CD4-positive, CD25-positive, alpha-beta regulatory T cell (primary cell): Measurements from ENCODE around the gene CENPP. TPM values are rescaled to one million over a fixed set of nuclear protein-coding genes. Genes with fewer than 3 reads are reported as not detected.

Experiments
- ATAC-seq, 2 donors: fragments of 150-1000 bp; cut with Tn5 transposase; one replicate each; pipeline ENCODE4 v1.10.0; 2021; ENCODE audit warnings: low read depth in 2 of 2, moderate number of reproducible peaks in 2 of 2, moderate library complexity in 1 of 2
- DNase-seq, 3 donors: peaks; one replicate each; pipeline versions ENCODE4 v3.0.0 to v3.0.0-alpha.2; 2012 to 2022; ENCODE audit warnings: mixed read lengths in 1 of 3
- H3K27ac ChIP-seq: one replicate; pipeline ENCODE4 v1.7.0; 2013; ENCODE audit warnings: mild to moderate bottlenecking, low read length; ENCODE audit not compliant: insufficient read depth, poor library complexity, severe bottlenecking
- H3K27me3 ChIP-seq: one replicate; pipeline ENCODE4 v1.7.0; 2013; ENCODE audit warnings: low read length; ENCODE audit not compliant: control insufficient read depth, insufficient read depth
- H3K36me3 ChIP-seq: one replicate; pipeline ENCODE4 v1.7.0; 2013; ENCODE audit warnings: mild to moderate bottlenecking, low read length, moderate library complexity; ENCODE audit not compliant: control insufficient read depth, insufficient read depth
- H3K4me1 ChIP-seq: 2 replicates; pipeline ENCODE4 v1.7.0; 2013; ENCODE audit warnings: mild to moderate bottlenecking, low read length; ENCODE audit not compliant: insufficient read depth, control insufficient read depth, poor library complexity, severe bottlenecking
- H3K4me3 ChIP-seq: one replicate; pipeline ENCODE4 v1.7.0; 2013; ENCODE audit warnings: low read depth, mild to moderate bottlenecking, low read length, moderate library complexity
- H3K9me3 ChIP-seq, 2 experiments: 1 replicate in 1 of 2; 2 replicates in 1 of 2; pipeline ENCODE4 v1.7.0; 2013; ENCODE audit warnings: low read length in 2 of 2, mild to moderate bottlenecking in 1 of 2, moderate library complexity in 1 of 2; ENCODE audit not compliant: control insufficient read depth in 2 of 2
- H3K27ac Mint-ChIP-seq, 3 donors: one replicate each; pipeline ENCODE4 v1.8.0; 2020 to 2022; ENCODE audit warnings: mild to moderate bottlenecking in 3 of 3, mixed read lengths in 3 of 3, moderate library complexity in 2 of 3
- H3K27me3 Mint-ChIP-seq: one replicate; pipeline ENCODE4 v1.8.0; 2022; ENCODE audit warnings: mild to moderate bottlenecking, mixed read lengths
- H3K36me3 Mint-ChIP-seq: one replicate; pipeline ENCODE4 v1.8.0; 2020; ENCODE audit warnings: mixed read lengths
- H3K4me1 Mint-ChIP-seq, 4 donors: one replicate each; pipeline ENCODE4 v1.8.0; 2020 to 2022; ENCODE audit warnings: mixed read lengths in 4 of 4, mild to moderate bottlenecking in 1 of 4
- H3K4me3 Mint-ChIP-seq, 4 donors: one replicate each; pipeline ENCODE4 v1.8.0; 2020 to 2022; ENCODE audit warnings: mild to moderate bottlenecking in 4 of 4, mixed read lengths in 4 of 4, moderate library complexity in 3 of 4
- H3K9me3 Mint-ChIP-seq, 7 donors: one replicate each; pipeline ENCODE4 v1.8.0; 2020 to 2022; ENCODE audit warnings: mixed read lengths in 7 of 7, mild to moderate bottlenecking in 3 of 7, moderate library complexity in 2 of 7
- polyA plus RNA-seq, 4 donors: library from polyadenylated mRNA; unstranded; fragments of 300-500 nt; fragmentation: Illumina TruSeq; gene quantifications; one replicate each; pipeline ENCODE4 v1.2.3, GENCODE V29; 2021
- total RNA-seq: library from RNA; stranded (reverse); gene quantifications from one replicate; pipeline ENCODE4 v1.2.3, GENCODE V29; 2022

The CENPP gene
- total and polyA plus RNA-seq, 5 donors from 2014 or later, result 2.7 to 6.1 (median 4.4) TPM

- Histone ChIP-seq H3K36me3 (no peaks in the 10 kb centered on the region), H3K27ac (no peak overlapping the region), H3K9me3 (peaks cover 0 to under 1% of the 10 kb centered on the region in 2 experiments), H3K4me3 (no peak overlapping the region), H3K27me3 (no peaks in the 10 kb centered on the region), H3K4me1 (no peaks in the 10 kb centered on the region)
- no peak for DNase-seq
- Mint-ChIP-seq H3K27me3 (peaks cover 4% of the 10 kb centered on the region), H3K4me3 (no peak overlapping the region), H3K4me1 (no peaks in the 10 kb centered on the region), H3K9me3 (peaks cover 0 to 13% (median 5%) of the 10 kb centered on the region in 7 donors), H3K27ac (no peak overlapping the region), H3K36me3 (peaks cover 5% of the 10 kb centered on the region)
- ATAC-seq, result no peak
These were observed 274.2 kb downstream of the CENPP start for GRCh38 chr9:92599938-92600461.

DNA sequence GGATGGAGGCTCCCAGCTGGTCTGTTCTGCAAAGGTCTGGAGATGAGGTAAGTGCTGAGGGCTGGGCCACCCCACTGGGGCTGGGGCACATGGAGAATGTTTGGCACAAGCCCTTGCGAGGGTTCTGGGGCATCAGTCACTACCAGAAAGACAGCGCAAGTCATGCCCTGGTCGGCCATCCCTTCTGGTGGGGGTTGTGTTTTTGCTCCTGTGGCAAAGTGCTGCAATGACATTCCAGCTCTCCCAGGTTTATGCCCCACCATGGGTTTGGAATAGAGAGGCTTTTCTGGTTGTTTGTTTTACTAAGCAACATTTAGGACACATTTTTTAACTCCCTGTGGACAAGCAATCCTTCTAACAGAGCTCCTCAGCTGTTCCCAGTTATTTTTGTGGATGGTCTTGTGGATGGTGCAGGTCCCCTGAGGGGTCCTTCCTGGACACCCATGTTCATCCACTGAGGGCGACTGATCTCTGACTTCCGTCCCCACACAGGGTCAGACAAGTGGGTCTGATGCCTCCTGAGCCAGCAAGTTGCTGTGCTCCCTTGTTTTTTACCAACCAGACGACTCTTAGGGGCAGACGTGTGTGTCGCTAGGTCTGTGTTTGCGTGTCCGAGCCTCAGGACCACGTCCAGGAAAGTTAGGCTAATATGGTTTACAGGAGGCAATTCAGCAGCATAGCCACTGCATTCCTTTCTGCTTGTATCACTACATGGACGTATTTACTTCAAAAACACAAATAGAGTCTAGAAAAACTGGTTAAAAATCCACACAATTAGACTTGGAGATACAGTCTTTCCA, 274.9 kb downstream of the CENPP start:
- Histone ChIP-seq H3K36me3 (no peaks in the 10 kb centered on the region), H3K9me3 (peaks cover 0 to 4% of the 10 kb centered on the region in 2 experiments), H3K4me3 (no peak overlapping the region), H3K27ac (no peak overlapping the region), H3K4me1 (no peaks in the 10 kb centered on the region), H3K27me3 (no peaks in the 10 kb centered on the region)
- no peak overlapping the region for H3K4me3 Mint-ChIP-seq
- H3K9me3 Mint-ChIP-seq, result peaks cover 0 to 16% (median 5%) of the 10 kb centered on the region in 7 donors
- peaks cover 5% of the 10 kb centered on the region for H3K36me3 Mint-ChIP-seq
- no peaks in the 10 kb centered on the region for H3K4me1 Mint-ChIP-seq
- H3K27me3 Mint-ChIP-seq, result peaks cover 4% of the 10 kb centered on the region
- ATAC-seq (no peak), DNase-seq (no peak)
- no peak overlapping the region for H3K27ac Mint-ChIP-seq

DNA sequence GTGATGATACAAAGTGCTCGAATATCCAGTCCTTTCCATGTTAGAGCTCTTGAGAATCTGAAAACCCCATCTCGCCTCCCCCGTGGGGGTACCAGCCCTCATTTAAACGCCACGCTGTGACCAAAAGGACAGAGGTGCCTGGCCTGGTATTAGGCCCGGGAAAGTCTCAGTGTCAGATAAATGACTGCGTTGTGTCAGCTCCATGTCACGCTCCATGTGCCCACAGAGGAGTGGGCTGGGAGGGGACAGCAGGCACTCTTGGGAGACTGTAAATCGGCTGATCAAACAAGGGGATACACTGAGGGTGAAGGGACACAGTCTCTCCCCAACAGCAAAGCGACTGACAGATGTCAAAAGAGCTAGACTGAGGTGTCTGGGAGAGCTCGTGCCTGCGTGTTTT, 275.7 kb downstream of the CENPP start:
- ATAC-seq, result no peak
- H3K4me3 Mint-ChIP-seq, result no peak overlapping the region
- H3K27me3 ChIP-seq, result no peaks in the 10 kb centered on the region
- H3K27me3 Mint-ChIP-seq, result peaks cover 4% of the 10 kb centered on the region
- H3K9me3 ChIP-seq, result peaks cover 0 to 4% of the 10 kb centered on the region in 2 experiments
- no peaks in the 10 kb centered on the region for H3K36me3 ChIP-seq
- peaks cover 0 to 16% (median 5%) of the 10 kb centered on the region in 7 donors for H3K9me3 Mint-ChIP-seq
- no peak overlapping the region for H3K27ac ChIP-seq
- H3K4me3 ChIP-seq, result no peak overlapping the region
- H3K4me1 Mint-ChIP-seq, result no peaks in the 10 kb centered on the region
- H3K4me1 ChIP-seq, result no peaks in the 10 kb centered on the region
- no peak for DNase-seq
- H3K36me3 Mint-ChIP-seq, result peaks cover 5% of the 10 kb centered on the region
- no peak overlapping the region for H3K27ac Mint-ChIP-seq

GRCh38 chr9:92602413-92602812, 276.7 kb downstream of the CENPP start:
- Histone ChIP-seq H3K9me3 (peaks cover 0 to 4% of the 10 kb centered on the region in 2 experiments), H3K36me3 (no peaks in the 10 kb centered on the region), H3K27me3 (no peaks in the 10 kb centered on the region), H3K4me1 (no peaks in the 10 kb centered on the region), H3K27ac (no peak overlapping the region), H3K4me3 (no peak overlapping the region)
- H3K36me3 Mint-ChIP-seq, result peaks cover 5% of the 10 kb centered on the region
- DNase-seq, result no peak
- ATAC-seq, result no peak
- H3K4me3 Mint-ChIP-seq, result no peak overlapping the region
- peaks cover 0 to 16% (median 5%) of the 10 kb centered on the region in 7 donors for H3K9me3 Mint-ChIP-seq
- H3K4me1 Mint-ChIP-seq, result no peaks in the 10 kb centered on the region
- no peak overlapping the region for H3K27ac Mint-ChIP-seq
- H3K27me3 Mint-ChIP-seq, result peaks cover 4% of the 10 kb centered on the region

- peaks cover 0 to 16% (median 5%) of the 10 kb centered on the region in 7 donors for H3K9me3 Mint-ChIP-seq
- H3K4me1 Mint-ChIP-seq, result no peaks in the 10 kb centered on the region
- peaks cover 4% of the 10 kb centered on the region for H3K27me3 Mint-ChIP-seq
- Histone ChIP-seq H3K36me3 (no peaks in the 10 kb centered on the region), H3K27me3 (no peaks in the 10 kb centered on the region), H3K27ac (no peak overlapping the region), H3K4me1 (no peaks in the 10 kb centered on the region), H3K4me3 (no peak overlapping the region), H3K9me3 (peaks cover 0 to 4% of the 10 kb centered on the region in 2 experiments)
- H3K4me3 Mint-ChIP-seq, result no peak overlapping the region
- H3K27ac Mint-ChIP-seq, result no peak overlapping the region
- H3K36me3 Mint-ChIP-seq, result peaks cover 5% of the 10 kb centered on the region
- ATAC-seq (no peak), DNase-seq (no peak)
These were observed 277.3 kb downstream of the CENPP start for GRCh38 chr9:92603100-92603499.

GRCh38 chr9:92603990-92604389, 278.2 kb downstream of the CENPP start:
- Histone ChIP-seq H3K27me3 (no peaks in the 10 kb centered on the region), H3K4me3 (no peak overlapping the region), H3K27ac (no peak overlapping the region), H3K4me1 (no peaks in the 10 kb centered on the region), H3K36me3 (no peaks in the 10 kb centered on the region), H3K9me3 (peaks cover 0 to 4% of the 10 kb centered on the region in 2 experiments)
- DNase-seq (no peak), ATAC-seq (no peak)
- peaks cover 5% of the 10 kb centered on the region for H3K36me3 Mint-ChIP-seq
- no peak overlapping the region for H3K4me3 Mint-ChIP-seq
- H3K4me1 Mint-ChIP-seq, result no peaks in the 10 kb centered on the region
- peaks cover 0 to 16% (median 4%) of the 10 kb centered on the region in 7 donors for H3K9me3 Mint-ChIP-seq
- H3K27me3 Mint-ChIP-seq, result peaks cover 4% of the 10 kb centered on the region
- H3K27ac Mint-ChIP-seq, result no peak overlapping the region

- H3K4me1 Mint-ChIP-seq, result no peaks in the 10 kb centered on the region
- no peak overlapping the region for H3K27ac Mint-ChIP-seq
- H3K36me3 Mint-ChIP-seq, result peaks cover 5% of the 10 kb centered on the region
- H3K27me3 Mint-ChIP-seq, result no peaks in the 10 kb centered on the region
- Histone ChIP-seq H3K27ac (no peak overlapping the region), H3K27me3 (no peaks in the 10 kb centered on the region), H3K9me3 (peaks cover 0 to 4% of the 10 kb centered on the region in 2 experiments), H3K4me1 (no peaks in the 10 kb centered on the region), H3K4me3 (no peak overlapping the region), H3K36me3 (no peaks in the 10 kb centered on the region)
- ATAC-seq (no peak), DNase-seq (no peak)
- H3K9me3 Mint-ChIP-seq, result peaks cover 0 to 16% (median 4%) of the 10 kb centered on the region in 7 donors
- H3K4me3 Mint-ChIP-seq, result no peak overlapping the region
These were observed 279.5 kb downstream of the CENPP start for GRCh38 chr9:92605224-92605623.
